Fibroblast of lung (primary cell): ENCODE results near the gene SHC1.

Experiments
- CTCF ChIP-seq, 2 donors: IDR thresholded peaks in 1 of 2; conservative IDR thresholded peaks in 1 of 2; 1 replicate in 1 of 2; 2 replicates in 1 of 2; pipeline ENCODE4 v1.5.1; 2011 to 2012; ENCODE audit warnings: low read length in 2 of 2, control low read depth in 1 of 2, inconsistent platforms in 1 of 2, low read depth in 1 of 2, mild to moderate bottlenecking in 1 of 2
- EZH2 ChIP-seq: IDR thresholded peaks from 2 replicates; pipeline ENCODE4 v1.5.1; 2012; ENCODE audit warnings: low read length, control low read depth, mild to moderate bottlenecking; ENCODE audit errors: missing control alignments

- no peak for TF ChIP-seq CTCF (conservative IDR thresholded peaks at IDR 0.05 in 1 of 2, IDR thresholded peaks at IDR 0.05 in 1 of 2; ENCODE audit: low read depth in 1 of 2, low read length in 2 of 2)
- no peak for TF ChIP-seq EZH2
Observed at GRCh38 chr1:154958036-154958435, 12.5 kb downstream of the SHC1 start.
